DND-41 (cell line): ENCODE measurements around the gene NUAK2.

Experiments
- CTCF ChIP-seq: IDR thresholded peaks from 2 replicates; pipeline ENCODE4 v1.5.1; 2012; ENCODE audit warnings: borderline replicate concordance, low read length, moderate library complexity, mild to moderate bottlenecking; ENCODE audit not compliant: poor library complexity, severe bottlenecking; ENCODE audit errors: extremely low read depth
- EZH2 ChIP-seq: IDR thresholded peaks from 3 replicates; pipeline ENCODE4 v1.6.1; 2012; ENCODE audit warnings: borderline replicate concordance, low read depth, mild to moderate bottlenecking, moderate library complexity, low read length, inconsistent platforms; ENCODE audit not compliant: severe bottlenecking

GRCh38 chr1:205284420-205285144 is 37.0 kb downstream of the NUAK2 start:
- TF ChIP-seq CTCF, result peak; percentile 13
- TF ChIP-seq EZH2, result no peak
